SIG-M5 (cell line): ENCODE measurements around the gene HTRA3.

ENCODE experiments used
- DNase-seq: peaks from one replicate; lab custom pipeline; 2025; lab: John Stamatoyannopoulos, UW

The HTRA3 gene

DNA sequence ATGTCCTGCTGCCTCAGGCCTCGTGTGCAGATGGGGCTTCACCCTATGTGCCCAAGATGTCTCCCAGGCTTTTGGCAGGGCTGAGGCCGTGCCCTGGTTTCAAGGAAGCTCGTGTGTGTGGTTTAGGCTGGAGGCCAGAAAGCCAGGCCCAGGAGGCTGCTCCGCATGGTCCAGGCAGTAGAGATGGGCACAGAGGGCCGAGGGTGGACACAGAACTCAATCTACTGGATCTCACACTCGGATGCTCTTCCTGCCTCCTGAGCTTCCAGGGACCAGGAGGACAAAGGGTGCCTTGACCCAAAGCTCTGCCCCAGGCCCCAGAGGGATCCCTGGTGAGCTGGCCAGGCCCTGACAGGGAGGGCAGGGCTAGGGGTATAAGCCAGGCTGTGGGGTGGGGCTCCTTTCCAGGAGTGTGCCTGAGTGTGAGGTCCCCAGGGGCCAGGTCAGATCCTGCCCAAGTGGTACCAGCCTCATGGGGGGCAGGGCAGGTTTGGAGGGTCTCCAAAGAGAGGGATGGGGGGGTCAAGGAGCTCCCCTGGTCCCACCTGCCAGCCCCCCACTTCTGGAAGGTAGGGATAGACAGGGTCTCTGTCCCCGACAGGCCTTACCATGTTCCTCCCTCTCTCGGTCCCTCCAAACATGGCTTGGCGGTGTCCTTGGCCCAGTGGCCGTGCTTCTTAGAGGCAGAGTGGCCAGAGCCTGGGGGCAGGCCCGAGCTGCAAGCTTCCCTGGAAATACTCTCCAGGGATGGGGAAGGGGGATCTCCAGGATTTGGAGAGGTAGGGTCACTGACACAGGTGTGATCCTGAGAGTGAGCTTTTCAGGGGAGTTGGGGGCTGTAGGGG is 23.8 kb downstream of the HTRA3 start:
- DNase-seq, result no peak

DNA sequence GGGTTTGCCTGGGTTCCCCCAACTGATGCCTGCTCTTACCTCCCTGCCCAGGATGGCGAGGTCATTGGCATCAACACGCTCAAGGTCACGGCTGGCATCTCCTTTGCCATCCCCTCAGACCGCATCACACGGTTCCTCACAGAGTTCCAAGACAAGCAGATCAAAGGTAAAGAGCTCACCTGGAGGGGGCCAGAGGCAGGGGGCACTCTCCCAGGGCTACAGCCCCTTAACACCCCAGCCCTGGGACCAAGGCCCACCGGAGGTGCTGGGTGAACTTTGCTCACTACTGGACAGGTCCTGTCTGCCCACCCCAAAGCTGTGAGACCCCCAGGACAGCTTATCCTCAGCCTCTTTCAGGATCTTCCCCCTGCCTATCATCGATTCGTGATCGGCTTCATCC is 24.5 kb downstream of the HTRA3 start:
- DNase-seq, result no peak

DNA sequence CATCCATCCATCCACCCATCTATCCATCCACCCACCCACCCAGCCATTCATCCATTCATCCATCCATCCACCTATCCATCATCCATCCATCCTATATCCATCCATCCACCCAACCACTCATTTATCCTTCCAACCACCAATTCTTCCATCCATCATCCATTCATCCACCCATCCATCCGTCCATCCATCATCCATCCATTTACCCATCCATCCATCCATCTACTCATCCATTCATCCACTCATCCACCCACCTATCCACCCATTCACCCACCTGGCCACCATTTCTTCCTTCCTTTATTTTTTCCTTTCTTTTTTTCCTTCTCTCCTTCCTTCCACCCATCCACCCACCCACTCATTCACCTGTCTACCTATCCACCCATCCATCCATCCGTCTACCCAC is 25.2 kb downstream of the HTRA3 start:
- DNase-seq, result no peak

- DNase-seq, result no peak
Measured at GRCh38 chr4:8295471-8295870, 25.9 kb downstream of the HTRA3 start.

- DNase-seq, result no peak
Measured at GRCh38 chr4:8296491-8296890, 26.9 kb downstream of the HTRA3 start.

- no peak for DNase-seq
Measured at GRCh38 chr4:8297141-8297601, 27.6 kb downstream of the HTRA3 start.

GRCh38 chr4:8297691-8298485 is 28.3 kb downstream of the HTRA3 start:
- no peak for DNase-seq

DNA sequence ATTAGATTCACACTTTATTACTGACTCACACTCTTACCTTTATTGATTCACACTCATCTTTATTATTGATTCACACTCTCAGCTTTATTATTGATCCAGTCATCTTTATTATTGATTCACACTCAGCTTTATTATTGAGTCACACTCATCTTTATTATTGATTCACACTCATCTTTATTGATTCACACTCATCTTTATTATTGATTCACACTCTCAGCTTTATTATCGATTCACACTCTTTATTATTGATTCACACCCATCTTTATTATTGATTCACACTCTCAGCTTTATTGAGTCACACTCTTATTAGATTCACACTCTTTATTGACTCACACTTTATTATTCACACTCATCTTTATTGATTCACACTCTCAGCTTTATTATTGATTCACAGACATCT is 31.3 kb downstream of the HTRA3 start:
- DNase-seq, result no peak

- no peak for DNase-seq
Measured at GRCh38 chr4:8301851-8302730, 32.5 kb downstream of the HTRA3 start.

- DNase-seq, result no peak
Measured at GRCh38 chr4:8303081-8303480, 33.5 kb downstream of the HTRA3 start.

DNA sequence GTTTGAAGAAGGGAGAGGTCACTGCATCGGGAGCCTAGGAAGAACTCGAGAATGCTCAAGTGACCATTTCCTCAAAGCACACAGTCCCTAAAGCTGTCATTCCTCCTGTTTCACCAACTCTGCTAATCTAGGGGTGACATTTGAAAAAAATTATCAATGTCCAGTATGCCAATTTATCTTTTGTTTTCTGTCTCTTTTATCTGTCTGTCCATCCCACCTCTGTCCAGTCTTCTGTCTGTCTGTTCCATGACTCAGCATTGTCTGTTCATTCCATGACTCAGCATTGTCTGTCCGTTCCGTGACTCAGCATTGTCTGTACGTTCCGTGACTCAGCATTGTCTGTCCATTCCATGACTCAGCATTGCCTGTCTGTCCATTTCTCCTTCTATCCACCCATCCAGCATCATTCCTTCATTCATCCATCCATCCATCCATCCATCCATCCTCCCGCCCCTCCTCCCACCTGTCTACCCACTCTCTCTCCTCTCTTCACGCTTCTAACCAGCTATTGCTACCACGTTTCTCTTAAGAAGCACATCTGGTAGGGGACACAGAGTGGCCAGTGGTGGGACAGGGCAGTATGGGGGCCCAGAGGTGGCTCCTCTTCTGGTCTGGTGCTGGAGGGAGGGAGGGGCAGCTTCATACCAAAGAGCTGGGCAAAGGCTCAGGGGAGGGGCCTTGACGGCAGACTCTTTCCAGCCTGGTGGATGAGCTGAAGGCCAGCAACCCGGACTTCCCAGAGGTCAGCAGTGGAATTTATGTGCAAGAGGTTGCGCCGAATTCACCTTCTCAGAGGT is 34.1 kb downstream of the HTRA3 start:
- DNase-seq, result no peak

DNA sequence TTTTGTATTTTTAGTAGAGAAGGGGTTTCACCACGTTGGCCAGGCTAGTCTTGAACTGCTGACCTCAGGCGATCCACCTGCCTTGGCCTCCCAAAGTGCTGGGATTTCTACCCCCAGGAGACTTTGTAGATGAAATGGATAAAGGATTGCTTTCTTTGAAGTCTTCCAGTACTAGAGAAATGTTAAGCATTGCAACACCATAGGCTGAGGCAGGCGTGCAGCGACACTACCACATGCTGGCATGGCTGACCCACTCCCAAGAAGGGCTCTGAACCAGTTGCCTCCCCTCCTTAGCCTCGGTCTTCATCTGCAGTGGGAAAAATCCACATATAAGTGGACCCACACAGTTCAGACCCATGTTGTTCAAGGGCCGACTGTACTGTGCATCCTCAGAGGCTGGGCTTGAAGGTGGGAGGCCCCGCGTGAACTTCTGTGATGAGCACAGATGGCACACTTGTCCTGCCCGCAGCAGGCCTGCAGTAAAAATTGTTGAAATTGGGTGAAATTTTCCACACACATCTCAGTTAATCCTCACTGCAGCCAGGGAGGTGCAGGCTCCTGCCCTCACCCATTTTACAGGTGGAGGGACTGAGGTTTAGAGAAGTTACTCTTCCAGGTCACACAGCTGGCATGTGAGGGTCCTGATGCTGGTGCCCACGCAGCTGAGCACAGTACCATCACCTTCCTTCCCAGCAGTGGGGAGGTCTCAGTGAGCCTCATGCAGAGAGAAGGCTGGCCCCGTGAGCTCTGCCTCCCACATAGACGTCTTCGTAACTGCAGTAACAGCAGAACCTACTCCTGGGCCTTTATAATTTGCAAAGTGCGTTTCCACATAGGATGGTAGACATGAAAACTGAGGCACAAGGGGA is 35.5 kb downstream of the HTRA3 start:
- DNase-seq, result no peak

- no peak for DNase-seq
Measured at GRCh38 chr4:8305851-8306471, 36.4 kb downstream of the HTRA3 start.

DNA sequence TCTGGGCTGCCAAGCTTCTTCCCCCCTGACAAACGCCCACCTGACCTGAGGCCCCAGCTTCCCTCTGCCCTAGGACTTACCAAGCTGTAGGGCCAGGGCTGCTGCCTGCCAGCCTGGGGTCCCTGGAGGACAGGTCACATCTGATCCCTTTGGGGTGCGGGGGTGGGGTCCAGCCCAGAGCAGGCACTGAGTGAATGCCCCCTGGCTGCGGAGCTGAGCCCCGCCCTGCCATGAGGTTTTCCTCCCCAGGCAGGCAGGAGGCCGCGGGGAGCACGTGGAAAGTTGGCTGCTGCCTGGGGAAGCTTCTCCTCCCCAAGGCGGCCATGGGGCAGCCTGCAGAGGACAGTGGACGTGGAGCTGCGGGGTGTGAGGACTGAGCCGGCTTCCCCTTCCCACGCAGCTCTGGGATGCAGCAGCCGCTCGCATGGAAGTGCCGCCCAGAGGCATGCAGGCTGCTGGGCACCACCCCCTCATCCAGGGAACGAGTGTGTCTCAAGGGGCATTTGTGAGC is 37.0 kb downstream of the HTRA3 start:
- no peak for DNase-seq

- no peak for DNase-seq
Measured at GRCh38 chr4:8307121-8307520, 37.6 kb downstream of the HTRA3 start.

DNA sequence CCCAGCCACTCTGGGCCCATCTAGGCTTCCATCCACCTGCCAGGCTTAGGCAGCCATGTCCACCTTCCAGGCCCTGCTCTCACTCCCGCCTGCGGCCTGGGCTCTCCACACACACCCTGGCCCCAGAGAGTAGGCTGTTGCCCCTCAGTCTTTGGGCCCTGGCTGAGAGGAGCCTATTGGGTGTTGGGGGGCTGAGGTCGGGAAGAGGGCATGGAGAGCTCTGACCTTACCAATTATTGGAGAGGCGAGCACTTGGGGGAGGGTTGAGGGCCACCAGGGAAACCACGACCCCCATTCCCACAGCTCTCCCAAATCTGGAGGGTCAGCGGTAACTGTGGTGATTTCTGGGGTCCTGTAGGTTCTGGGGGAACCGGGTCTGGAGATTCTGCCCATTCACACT is 38.2 kb downstream of the HTRA3 start:
- no peak for DNase-seq

DNA sequence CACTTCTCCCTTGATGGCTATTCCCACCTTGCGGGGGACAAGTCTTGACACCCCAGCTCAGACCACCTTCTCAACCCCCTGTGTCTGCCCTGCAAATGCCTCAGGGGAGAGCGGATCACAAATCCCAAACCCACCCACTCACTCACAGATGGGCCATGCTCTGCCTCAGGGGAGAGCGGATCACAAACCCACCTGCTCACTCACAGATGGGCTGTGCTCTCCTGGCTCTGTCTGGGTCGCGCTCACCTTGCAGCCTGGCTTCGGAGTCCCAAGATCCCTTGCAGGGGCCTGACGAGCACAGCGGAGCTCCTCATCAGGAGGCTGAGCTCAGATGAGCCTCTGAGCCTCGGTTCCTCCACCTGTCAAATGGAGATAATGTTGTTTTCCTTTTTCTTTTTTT is 38.6 kb downstream of the HTRA3 start:
- no peak for DNase-seq

- DNase-seq, result no peak
Measured at GRCh38 chr4:8308856-8309771, 39.6 kb downstream of the HTRA3 start.

DNA sequence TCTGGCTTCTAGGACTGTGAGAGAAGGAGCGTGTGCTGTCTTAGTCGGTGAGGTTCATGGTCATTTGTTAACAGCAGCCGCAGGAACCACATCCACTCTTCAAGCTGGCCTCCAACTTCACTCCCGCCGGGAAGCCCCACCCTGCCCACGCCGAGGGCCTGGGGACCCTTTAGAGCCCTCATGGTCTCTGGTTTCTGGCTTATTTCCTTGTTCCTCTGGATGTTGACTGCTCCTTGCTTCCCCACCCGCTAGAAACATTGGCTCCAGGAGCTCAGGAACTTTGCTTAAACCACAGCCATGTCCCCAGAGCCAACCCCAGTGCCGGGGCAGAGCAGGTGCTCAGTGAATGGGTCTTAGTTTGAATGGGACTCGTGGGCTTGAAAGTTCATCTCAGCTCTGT is 40.8 kb downstream of the HTRA3 start:
- no peak for DNase-seq
